MM.1S (cell line): Measurements from ENCODE around the gene GNPDA1.

ENCODE experiments used
- DNase-seq: peaks from one replicate; pipeline ENCODE4 v3.0.0-alpha.2; 2015
- H2AFZ ChIP-seq: fragments of 300-600 bp; sonication (generic); 2 replicates; pipeline ENCODE4 v1.6.0; 2016; ENCODE audit warnings: antibody characterized with exemption, low read length
- H3F3A ChIP-seq: fragments of 300-600 bp; sonication (generic); 2 replicates; pipeline ENCODE4 v1.6.1; 2016; ENCODE audit warnings: mild to moderate bottlenecking, antibody characterized with exemption, low read length, moderate library complexity, mixed read lengths; ENCODE audit not compliant: insufficient read depth
- H3K27ac ChIP-seq: fragments of 300-600 bp; sonication (generic); 2 replicates; pipeline ENCODE4 v1.5.1; 2016; ENCODE audit warnings: mild to moderate bottlenecking, low read length
- H3K27me3 ChIP-seq: fragments of 300-600 bp; sonication (generic); replicated peaks from 2 replicates; pipeline ENCODE4 v1.6.0; 2016; ENCODE audit warnings: low read length; ENCODE audit not compliant: insufficient read depth
- H3K36me3 ChIP-seq: fragments of 300-600 bp; sonication (generic); replicated peaks from 2 replicates; pipeline ENCODE4 v1.6.1; 2016; ENCODE audit warnings: mild to moderate bottlenecking, low read length, mixed read lengths; ENCODE audit not compliant: insufficient read depth
- H3K4me1 ChIP-seq: fragments of 300-600 bp; sonication (generic); 2 replicates; pipeline ENCODE4 v1.6.1; 2016; ENCODE audit warnings: low read length, mixed read lengths
- H3K4me2 ChIP-seq: fragments of 300-600 bp; sonication (generic); 2 replicates; pipeline ENCODE4 v1.6.0; 2016; ENCODE audit warnings: low read depth, low read length
- H3K4me3 ChIP-seq: fragments of 300-600 bp; sonication (generic); 2 replicates; pipeline ENCODE4 v1.5.1; 2016; ENCODE audit warnings: low read length, mixed read lengths
- H3K79me2 ChIP-seq: fragments of 300-600 bp; sonication (generic); 2 replicates; pipeline ENCODE4 v1.6.1; 2016; ENCODE audit warnings: mixed run types, low read length, mixed read lengths
- H3K9ac ChIP-seq: fragments of 300-600 bp; sonication (generic); 2 replicates; pipeline ENCODE4 v1.6.1; 2016; ENCODE audit warnings: low read length, mixed read lengths
- H3K9me2 ChIP-seq: fragments of 300-600 bp; sonication (generic); replicated peaks from 2 replicates; pipeline ENCODE4 v1.6.1; 2016; ENCODE audit warnings: mild to moderate bottlenecking, low read length, mixed read lengths; ENCODE audit not compliant: insufficient read depth
- H3K9me3 ChIP-seq: fragments of 300-600 bp; sonication (generic); replicated peaks from 2 replicates; pipeline ENCODE4 v1.6.1; 2016; ENCODE audit warnings: mild to moderate bottlenecking, low read length, mixed read lengths; ENCODE audit not compliant: insufficient read depth
- H4K20me1 ChIP-seq: fragments of 300-600 bp; sonication (generic); 2 replicates; pipeline ENCODE4 v1.6.1; 2016; ENCODE audit warnings: mild to moderate bottlenecking, low read length, moderate library complexity, mixed read lengths; ENCODE audit not compliant: insufficient read depth
- EZH2 ChIP-seq: fragments of 300-600 bp; sonication (generic); optimal IDR thresholded peaks from 2 replicates; pipeline ENCODE3; 2017; ENCODE audit warnings: low read depth, mild to moderate bottlenecking, antibody characterized with exemption, low read length, mixed read lengths
- EZH2phosphoT487 ChIP-seq: fragments of 300-600 bp; sonication (generic); IDR thresholded peaks from 2 replicates; pipeline ENCODE4 v1.6.1; 2018; ENCODE audit warnings: antibody characterized with exemption, low read length
- TF ChIP-seq, protein P1 (sequence below): fragments of 300-600 bp; sonication (generic); IDR thresholded peaks from 2 replicates; pipeline ENCODE4 v1.5.1; 2016; ENCODE audit warnings: antibody characterized with exemption, low read length, mixed read lengths

Gene GNPDA1

DNA sequence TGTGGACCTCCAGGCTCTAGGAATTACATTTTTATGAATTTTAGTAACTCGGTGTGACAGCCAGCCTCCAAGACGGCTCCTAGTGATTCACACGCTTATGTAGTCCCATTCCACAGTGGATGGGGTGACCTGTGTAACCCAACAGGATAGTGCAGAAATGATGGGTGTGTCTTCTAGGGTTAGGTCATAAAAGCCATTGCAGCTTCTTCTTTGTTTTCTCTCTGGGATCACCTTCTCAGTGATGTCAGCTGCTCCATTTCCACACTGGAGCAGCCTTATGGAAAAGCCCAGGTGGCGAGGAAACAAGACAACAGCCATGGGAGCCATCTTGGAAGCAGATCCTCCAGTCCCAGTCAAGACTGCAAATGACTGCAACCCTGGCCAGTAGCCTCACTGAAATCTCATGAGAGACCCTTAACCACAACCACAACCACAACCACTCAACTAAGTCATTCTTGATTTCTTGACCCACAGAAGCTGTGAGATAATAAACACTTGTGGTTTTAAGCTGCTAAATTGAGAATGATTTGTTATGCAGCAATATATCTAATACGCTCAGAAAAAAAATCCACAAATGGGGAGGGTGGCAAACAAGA lies 5.1 kb upstream of the GNPDA1 start:
- H3K4me2 ChIP-seq: no peak overlapping the region
- H3K27me3 ChIP-seq: no peaks in the 10 kb centered on the region
- H2AFZ ChIP-seq: no peak overlapping the region; the same call in 1 of the 2 replicates
- TF ChIP-seq, protein P1, sequence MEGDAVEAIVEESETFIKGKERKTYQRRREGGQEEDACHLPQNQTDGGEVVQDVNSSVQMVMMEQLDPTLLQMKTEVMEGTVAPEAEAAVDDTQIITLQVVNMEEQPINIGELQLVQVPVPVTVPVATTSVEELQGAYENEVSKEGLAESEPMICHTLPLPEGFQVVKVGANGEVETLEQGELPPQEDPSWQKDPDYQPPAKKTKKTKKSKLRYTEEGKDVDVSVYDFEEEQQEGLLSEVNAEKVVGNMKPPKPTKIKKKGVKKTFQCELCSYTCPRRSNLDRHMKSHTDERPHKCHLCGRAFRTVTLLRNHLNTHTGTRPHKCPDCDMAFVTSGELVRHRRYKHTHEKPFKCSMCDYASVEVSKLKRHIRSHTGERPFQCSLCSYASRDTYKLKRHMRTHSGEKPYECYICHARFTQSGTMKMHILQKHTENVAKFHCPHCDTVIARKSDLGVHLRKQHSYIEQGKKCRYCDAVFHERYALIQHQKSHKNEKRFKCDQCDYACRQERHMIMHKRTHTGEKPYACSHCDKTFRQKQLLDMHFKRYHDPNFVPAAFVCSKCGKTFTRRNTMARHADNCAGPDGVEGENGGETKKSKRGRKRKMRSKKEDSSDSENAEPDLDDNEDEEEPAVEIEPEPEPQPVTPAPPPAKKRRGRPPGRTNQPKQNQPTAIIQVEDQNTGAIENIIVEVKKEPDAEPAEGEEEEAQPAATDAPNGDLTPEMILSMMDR: no peak
- no peak for TF ChIP-seq EZH2
- no peak for TF ChIP-seq EZH2phosphoT487
- H3K9me2 ChIP-seq: no peaks in the 10 kb centered on the region
- H3K79me2 ChIP-seq: 0 out of 2 replicates have a peak, but pooled peaks cover 7% of the 10 kb centered on the region
- H3K9me3 ChIP-seq: no peaks in the 10 kb centered on the region
- H3K9ac ChIP-seq: no peak overlapping the region
- DNase-seq: peak; percentile 31
- no peaks in the 10 kb centered on the region for H4K20me1 ChIP-seq
- H3K36me3 ChIP-seq: no peaks in the 10 kb centered on the region
- no peak overlapping the region for H3K4me3 ChIP-seq
- no peak overlapping the region for H3K27ac ChIP-seq
- peaks cover 43% of the 10 kb centered on the region for H3K4me1 ChIP-seq
- H3F3A ChIP-seq: peaks cover 28% of the 10 kb centered on the region

DNA sequence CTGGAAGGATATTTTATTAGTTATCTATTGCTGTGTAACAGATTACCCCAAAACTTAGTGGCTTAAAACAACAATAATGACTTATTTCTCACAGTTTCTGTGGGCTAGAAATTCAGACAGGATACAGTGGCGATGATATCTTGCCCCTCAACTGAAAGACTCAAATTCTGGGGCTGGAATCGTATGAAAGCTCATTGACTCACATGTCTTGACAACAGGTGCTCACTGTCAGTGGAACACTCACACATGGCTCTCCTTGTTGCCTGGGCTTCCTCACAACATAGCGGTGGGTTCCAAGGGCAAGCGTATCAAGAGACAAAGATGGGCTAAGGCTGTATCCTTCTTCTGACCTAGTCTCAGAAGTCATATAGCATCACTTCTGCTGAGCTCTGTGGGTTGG lies 3.7 kb upstream of the GNPDA1 start:
- no peak for DNase-seq
- no peaks in the 10 kb centered on the region for H3K9me3 ChIP-seq
- H3K27ac ChIP-seq: peak overlapping the region; percentile 89
- H3K9ac ChIP-seq: peak overlapping the region; percentile 43; the same call in 1 of the 2 replicates
- H3K4me2 ChIP-seq: peak overlapping the region; percentile 55
- H3K36me3 ChIP-seq: no peaks in the 10 kb centered on the region
- H3K79me2 ChIP-seq: peaks cover 19% of the 10 kb centered on the region
- no peaks in the 10 kb centered on the region for H4K20me1 ChIP-seq
- no peaks in the 10 kb centered on the region for H3K27me3 ChIP-seq
- no peaks in the 10 kb centered on the region for H3K9me2 ChIP-seq
- H3K4me1 ChIP-seq: peaks cover 48% of the 10 kb centered on the region
- peaks cover 39% of the 10 kb centered on the region for H3F3A ChIP-seq
- no peak for TF ChIP-seq EZH2
- TF ChIP-seq EZH2phosphoT487: no peak
- TF ChIP-seq, protein P1: no peak
- H3K4me3 ChIP-seq: no peak overlapping the region
- peak overlapping the region; percentile 63 for H2AFZ ChIP-seq

DNA sequence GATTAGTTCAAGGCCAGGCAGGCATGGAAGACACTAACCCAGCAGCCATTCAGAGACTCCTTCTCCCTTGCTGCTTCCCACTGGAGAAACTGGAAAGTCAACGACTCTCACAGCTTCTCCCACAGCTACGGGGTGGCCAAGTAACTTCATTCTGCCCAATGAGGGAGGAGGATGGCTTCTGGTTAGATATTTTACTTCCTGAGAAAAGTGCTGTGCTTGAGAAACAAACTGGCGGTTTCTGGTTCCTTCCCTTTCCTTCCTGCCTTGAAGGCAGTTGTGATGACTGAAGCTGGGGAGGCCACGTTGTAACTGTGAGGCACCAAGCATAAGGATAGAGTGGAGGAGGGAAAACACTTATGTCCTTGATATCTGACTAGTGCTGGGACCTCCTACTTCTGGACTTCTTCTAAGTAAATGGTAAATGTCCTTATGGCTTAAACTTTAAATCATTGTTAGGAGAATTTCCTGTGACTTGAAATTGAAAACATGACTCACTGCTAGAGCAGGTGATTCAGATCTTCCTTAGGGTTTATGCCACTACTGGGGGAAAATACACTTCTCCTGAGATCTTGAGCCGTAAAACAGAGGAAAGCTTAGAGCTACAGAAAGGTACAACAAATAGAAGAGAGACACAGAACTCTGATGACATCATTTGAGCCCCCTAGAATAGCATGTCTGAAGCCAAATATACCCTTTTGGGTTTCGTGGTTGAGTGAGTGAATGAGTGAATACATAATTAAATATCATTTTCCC lies 3.1 kb upstream of the GNPDA1 start:
- Histone ChIP-seq H4K20me1 (no peaks in the 10 kb centered on the region), H3K4me3 (peak overlapping the region; percentile 1; the same call in 1 of the 2 replicates), H3F3A (peaks cover 45% of the 10 kb centered on the region), H3K9me2 (no peaks in the 10 kb centered on the region), H3K79me2 (peaks cover 25% of the 10 kb centered on the region), H3K27me3 (no peaks in the 10 kb centered on the region), H3K27ac (peak overlapping the region; percentile 89), H3K4me1 (peaks cover 54% of the 10 kb centered on the region), H3K9ac (peak overlapping the region; percentile 43), H3K4me2 (peak overlapping the region; percentile 55), H3K36me3 (no peaks in the 10 kb centered on the region), H2AFZ (peak overlapping the region; percentile 63), H3K9me3 (no peaks in the 10 kb centered on the region)
- TF ChIP-seq EZH2phosphoT487: no peak
- TF ChIP-seq, protein P1: no peak
- TF ChIP-seq EZH2: no peak
- DNase-seq: peak; percentile 77
